A673 (cell line): ENCODE data around the gene RBBP8.

Experiments
- CTCF ChIP-seq: fragments of 300-800, 200-600 bp; sonication (generic); conservative IDR thresholded peaks from 2 replicates; pipeline ENCODE4 v1.5.1; 2017; ENCODE audit warnings: low read depth, mild to moderate bottlenecking, antibody characterized with exemption, low read length, moderate library complexity, mixed read lengths
- EZH2 ChIP-seq: fragments of 200-600 bp; sonication (generic); IDR thresholded peaks from 2 replicates; pipeline ENCODE4 v1.6.1; 2017; ENCODE audit warnings: borderline replicate concordance, low read depth, mild to moderate bottlenecking, mixed read lengths, antibody characterized with exemption, low read length; ENCODE audit not compliant: poor library complexity, severe bottlenecking

- no peak for TF ChIP-seq CTCF
- TF ChIP-seq EZH2, result no peak
These were observed 2.3 kb downstream of the RBBP8 start for GRCh38 chr18:22935431-22935830.
